GM18499 (cell line): ENCODE measurements around the gene PIGT.

ENCODE experiments used
- ATAC-seq: cut with Tn5 transposase; IDR thresholded peaks from one replicate; pipeline ENCODE4 v1.9.1; 2021; ENCODE audit warnings: moderate number of reproducible peaks; ENCODE audit not compliant: insufficient read depth, unreplicated experiment

The PIGT gene

GRCh38 chr20:45399018-45399417, 16.9 kb upstream of the PIGT start:
- ATAC-seq = no peak

- ATAC-seq = no peak
Measured at GRCh38 chr20:45400346-45401031, 15.5 kb upstream of the PIGT start.

- ATAC-seq = no peak
Measured at GRCh38 chr20:45402946-45403345, 13.0 kb upstream of the PIGT start.

- ATAC-seq = no peak
Measured at GRCh38 chr20:45404438-45404837, 11.5 kb upstream of the PIGT start.

- no peak for ATAC-seq
Measured at GRCh38 chr20:45405571-45406259, 10.2 kb upstream of the PIGT start.

- no peak for ATAC-seq
Measured at GRCh38 chr20:45406260-45407066, 9.5 kb upstream of the PIGT start.

GRCh38 chr20:45407067-45407745, 8.7 kb upstream of the PIGT start:
- ATAC-seq = no peak

GRCh38 chr20:45407783-45408645, 7.9 kb upstream of the PIGT start, which contains the start of gene DBNDD2:
DBNDD2 (plus strand) TSS chr20:45408289; CDS start chr20:45408468, 179 bp downstream.
- ATAC-seq = no peak

GRCh38 chr20:45408646-45409213, 7.2 kb upstream of the PIGT start:
- no peak for ATAC-seq

- ATAC-seq = no peak
Measured at GRCh38 chr20:45409521-45410272, 6.2 kb upstream of the PIGT start.

- ATAC-seq = no peak
Measured at GRCh38 chr20:45410887-45411286, 5.1 kb upstream of the PIGT start.

- no peak for ATAC-seq
Measured at GRCh38 chr20:45412653-45413052, 3.3 kb upstream of the PIGT start.

GRCh38 chr20:45413479-45413878, 2.5 kb upstream of the PIGT start:
- ATAC-seq = no peak

- no peak for ATAC-seq
Measured at GRCh38 chr20:45416917-45417316, 976 bp downstream of the PIGT start.

- peak; percentile 72 for ATAC-seq
Measured at GRCh38 chr20:45419188-45420091, 3.5 kb downstream of the PIGT start.

GRCh38 chr20:45420125-45420524, 4.2 kb downstream of the PIGT start:
- ATAC-seq = no peak

- ATAC-seq = no peak
Measured at GRCh38 chr20:45423700-45424099, 7.8 kb downstream of the PIGT start.

- ATAC-seq = no peak
Measured at GRCh38 chr20:45425561-45425960, 9.6 kb downstream of the PIGT start.
